Esophagus squamous epithelium (tissue), 4 donors: ENCODE data around the gene PIGP.

Experiments used
- POLR2A ChIP-seq, 4 donors: fragments of 450-650 bp; IDR thresholded peaks; one replicate each; pipeline ENCODE4 v1.6.1; 2017; ENCODE audit warnings: antibody characterized with exemption in 4 of 4, mild to moderate bottlenecking in 4 of 4, moderate library complexity in 3 of 4
- TF ChIP-seq, protein P1 (sequence below), 6 experiments: fragments of 450-650 bp in 4 of 6; fragments of 200-600 bp in 2 of 6; sonication (generic) in 2 of 6; IDR thresholded peaks; one replicate each; pipeline ENCODE4 v1.5.1; 2016 to 2019; ENCODE audit warnings: antibody characterized with exemption in 6 of 6, mild to moderate bottlenecking in 4 of 6, moderate library complexity in 4 of 6

DNA sequence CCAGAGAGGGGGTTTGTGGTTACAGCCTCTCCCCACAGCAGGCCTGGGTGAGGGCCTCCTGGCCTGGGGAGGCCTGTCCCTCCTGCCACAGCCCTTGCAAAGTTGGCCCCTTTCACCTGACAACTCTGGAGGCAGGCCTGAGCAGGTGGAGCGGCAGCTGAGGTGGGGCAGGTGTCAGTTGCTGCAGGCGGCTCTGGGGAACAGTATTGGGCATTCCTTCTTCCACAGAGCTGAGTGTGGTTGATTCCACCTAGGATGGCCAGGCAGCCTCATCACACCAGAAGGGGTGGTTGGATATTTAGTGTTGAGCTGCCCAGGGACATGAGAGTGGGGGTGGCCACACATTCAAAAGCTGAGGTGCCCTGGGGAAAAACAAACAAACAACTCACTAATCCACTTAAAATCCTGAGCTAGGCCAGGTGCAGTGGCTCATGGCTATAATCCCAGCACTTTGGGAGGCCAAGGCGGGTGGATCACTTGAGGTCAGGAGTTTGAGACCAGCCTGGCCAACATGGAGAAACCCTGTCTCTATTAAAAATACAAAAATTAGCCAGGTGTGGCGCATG, 31.1 kb downstream of the PIGP start:
- TF ChIP-seq, protein P1, sequence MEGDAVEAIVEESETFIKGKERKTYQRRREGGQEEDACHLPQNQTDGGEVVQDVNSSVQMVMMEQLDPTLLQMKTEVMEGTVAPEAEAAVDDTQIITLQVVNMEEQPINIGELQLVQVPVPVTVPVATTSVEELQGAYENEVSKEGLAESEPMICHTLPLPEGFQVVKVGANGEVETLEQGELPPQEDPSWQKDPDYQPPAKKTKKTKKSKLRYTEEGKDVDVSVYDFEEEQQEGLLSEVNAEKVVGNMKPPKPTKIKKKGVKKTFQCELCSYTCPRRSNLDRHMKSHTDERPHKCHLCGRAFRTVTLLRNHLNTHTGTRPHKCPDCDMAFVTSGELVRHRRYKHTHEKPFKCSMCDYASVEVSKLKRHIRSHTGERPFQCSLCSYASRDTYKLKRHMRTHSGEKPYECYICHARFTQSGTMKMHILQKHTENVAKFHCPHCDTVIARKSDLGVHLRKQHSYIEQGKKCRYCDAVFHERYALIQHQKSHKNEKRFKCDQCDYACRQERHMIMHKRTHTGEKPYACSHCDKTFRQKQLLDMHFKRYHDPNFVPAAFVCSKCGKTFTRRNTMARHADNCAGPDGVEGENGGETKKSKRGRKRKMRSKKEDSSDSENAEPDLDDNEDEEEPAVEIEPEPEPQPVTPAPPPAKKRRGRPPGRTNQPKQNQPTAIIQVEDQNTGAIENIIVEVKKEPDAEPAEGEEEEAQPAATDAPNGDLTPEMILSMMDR (IDR thresholded peaks at IDR 0.05) = no peak
- no peak for TF ChIP-seq POLR2A (IDR thresholded peaks at IDR 0.05)
